SJCRH30 (cell line): ENCODE measurements around the gene ZNF423. TPM values are rescaled to one million over a fixed set of nuclear protein-coding genes. Genes with fewer than 3 reads are reported as not detected.

Source experiments
- DNase-seq, 2 experiments: peaks; one replicate each; pipeline ENCODE4 v3.0.0-alpha.2; 2015 to 2020
- H3K27ac ChIP-seq: fragments of 250-450 bp; sonication (Bioruptor Pico); 2 replicates; pipeline ENCODE4 v1.5.1; 2020; ENCODE audit warnings: mild to moderate bottlenecking, moderate library complexity
- H3K27me3 ChIP-seq: fragments of 250-450 bp; sonication (Bioruptor Pico); 2 replicates; pipeline ENCODE4 v1.5.1; 2020; ENCODE audit warnings: mild to moderate bottlenecking, moderate library complexity
- H3K36me3 ChIP-seq: fragments of 250-450 bp; sonication (Bioruptor Pico); 2 replicates; pipeline ENCODE4 v1.5.1; 2020; ENCODE audit warnings: mild to moderate bottlenecking, moderate library complexity
- H3K4me1 ChIP-seq: fragments of 250-450 bp; sonication (Bioruptor Pico); 2 replicates; pipeline ENCODE4 v1.5.1; 2020; ENCODE audit warnings: mild to moderate bottlenecking, moderate library complexity
- H3K4me3 ChIP-seq: fragments of 250-450 bp; sonication (Bioruptor Pico); 2 replicates; pipeline ENCODE4 v1.5.1; 2020; ENCODE audit warnings: mild to moderate bottlenecking, moderate library complexity
- H3K9me3 ChIP-seq: fragments of 250-450 bp; sonication (Bioruptor Pico); replicated peaks from 2 replicates; pipeline ENCODE4 v1.5.1; 2020; ENCODE audit warnings: mild to moderate bottlenecking, moderate library complexity
- total RNA-seq: library from RNA; depleted of rRNA; stranded (reverse); fragments of >200 nt; shearing (Covaris generic); gene quantifications from 2 replicates; pipeline ENCODE4 v1.2.3, GENCODE V29; 2014

The ZNF423 gene
- total RNA-seq, 1 experiment from 2014 or later, result 7.9 TPM

GRCh38 chr16:49779979-49780378 lies 75.9 kb downstream of the ZNF423 start:
- no peak for DNase-seq
- H3K27me3 ChIP-seq, result no peaks in the 10 kb centered on the region
- H3K27ac ChIP-seq, result no peak overlapping the region
- no peak overlapping the region for H3K4me3 ChIP-seq
- H3K9me3 ChIP-seq, result no peaks in the 10 kb centered on the region
- H3K36me3 ChIP-seq, result no peaks in the 10 kb centered on the region
- peaks cover 15% of the 10 kb centered on the region for H3K4me1 ChIP-seq

- Histone ChIP-seq H3K4me1 (peaks cover 28% of the 10 kb centered on the region), H3K27me3 (no peaks in the 10 kb centered on the region), H3K4me3 (no peak overlapping the region), H3K27ac (no peak overlapping the region), H3K36me3 (no peaks in the 10 kb centered on the region), H3K9me3 (no peaks in the 10 kb centered on the region)
- no peak for DNase-seq
Measured at GRCh38 chr16:49778202-49778930, 77.5 kb downstream of the ZNF423 start.

GRCh38 chr16:49776734-49777133 lies 79.2 kb downstream of the ZNF423 start:
- Histone ChIP-seq H3K9me3 (no peaks in the 10 kb centered on the region), H3K27ac (peak overlapping the region; percentile 82), H3K36me3 (no peaks in the 10 kb centered on the region), H3K4me3 (peak overlapping the region; percentile 39), H3K27me3 (no peaks in the 10 kb centered on the region), H3K4me1 (peaks cover 29% of the 10 kb centered on the region)
- no peak for DNase-seq

GRCh38 chr16:49776085-49776595 lies 79.8 kb downstream of the ZNF423 start:
- H3K36me3 ChIP-seq, result no peaks in the 10 kb centered on the region
- peaks cover 29% of the 10 kb centered on the region for H3K4me1 ChIP-seq
- H3K27ac ChIP-seq, result peak overlapping the region; percentile 82

GRCh38 chr16:49775581-49775980 lies 80.3 kb downstream of the ZNF423 start:
- H3K4me3 ChIP-seq, result peak overlapping the region; percentile 39
- H3K9me3 ChIP-seq, result no peaks in the 10 kb centered on the region
- H3K4me1 ChIP-seq, result peaks cover 29% of the 10 kb centered on the region
- H3K27ac ChIP-seq, result peak overlapping the region; percentile 82
- no peaks in the 10 kb centered on the region for H3K27me3 ChIP-seq
- no peaks in the 10 kb centered on the region for H3K36me3 ChIP-seq
- DNase-seq, result no peak

More at GRCh38 chr16:49776085-49776595, 79.8 kb downstream of the ZNF423 start:
- Histone ChIP-seq H3K9me3 (no peaks in the 10 kb centered on the region), H3K4me3 (peak overlapping the region; percentile 39), H3K27me3 (no peaks in the 10 kb centered on the region)
- peak; percentile 92 for DNase-seq

GRCh38 chr16:49775018-49775417 lies 80.9 kb downstream of the ZNF423 start:
- H3K36me3 ChIP-seq, result no peaks in the 10 kb centered on the region
- H3K27me3 ChIP-seq, result no peaks in the 10 kb centered on the region
- H3K27ac ChIP-seq, result no peak overlapping the region
- H3K4me3 ChIP-seq, result no peak overlapping the region
- H3K9me3 ChIP-seq, result no peaks in the 10 kb centered on the region
- H3K4me1 ChIP-seq, result peaks cover 29% of the 10 kb centered on the region
- DNase-seq, result no peak

- no peak overlapping the region for H3K27ac ChIP-seq
Measured at GRCh38 chr16:49773534-49774475, 82.1 kb downstream of the ZNF423 start.

GRCh38 chr16:49767998-49768397 lies 87.9 kb downstream of the ZNF423 start:
- Histone ChIP-seq H3K4me1 (no peaks in the 10 kb centered on the region), H3K27me3 (no peaks in the 10 kb centered on the region)

More at GRCh38 chr16:49773534-49774475, 82.1 kb downstream of the ZNF423 start:
- no peaks in the 10 kb centered on the region for H3K9me3 ChIP-seq
- peak in 1 of 2 experiments; percentile 20 for DNase-seq
- no peaks in the 10 kb centered on the region for H3K36me3 ChIP-seq
- no peak overlapping the region for H3K4me3 ChIP-seq
- peaks cover 29% of the 10 kb centered on the region for H3K4me1 ChIP-seq
- no peaks in the 10 kb centered on the region for H3K27me3 ChIP-seq

GRCh38 chr16:49767414-49767813 lies 88.5 kb downstream of the ZNF423 start:
- Histone ChIP-seq H3K9me3 (no peaks in the 10 kb centered on the region), H3K27ac (no peak overlapping the region), H3K4me1 (no peaks in the 10 kb centered on the region), H3K4me3 (no peak overlapping the region), H3K27me3 (no peaks in the 10 kb centered on the region), H3K36me3 (no peaks in the 10 kb centered on the region)
- no peak for DNase-seq

More at GRCh38 chr16:49767998-49768397, 87.9 kb downstream of the ZNF423 start:
- Histone ChIP-seq H3K9me3 (no peaks in the 10 kb centered on the region), H3K27ac (no peak overlapping the region), H3K4me3 (no peak overlapping the region), H3K36me3 (no peaks in the 10 kb centered on the region)
- DNase-seq, result no peak

- Histone ChIP-seq H3K27ac (no peak overlapping the region), H3K36me3 (no peaks in the 10 kb centered on the region), H3K27me3 (no peaks in the 10 kb centered on the region), H3K4me3 (no peak overlapping the region), H3K9me3 (no peaks in the 10 kb centered on the region), H3K4me1 (no peaks in the 10 kb centered on the region)
- no peak for DNase-seq
Measured at GRCh38 chr16:49766225-49766624, 89.7 kb downstream of the ZNF423 start.

GRCh38 chr16:49763826-49764225 lies 92.1 kb downstream of the ZNF423 start:
- H3K27ac ChIP-seq, result no peak overlapping the region
- no peak overlapping the region for H3K4me3 ChIP-seq
- no peaks in the 10 kb centered on the region for H3K27me3 ChIP-seq
- H3K36me3 ChIP-seq, result no peaks in the 10 kb centered on the region
- no peaks in the 10 kb centered on the region for H3K4me1 ChIP-seq
- H3K9me3 ChIP-seq, result no peaks in the 10 kb centered on the region
- no peak for DNase-seq

GRCh38 chr16:49760815-49761214 lies 95.1 kb downstream of the ZNF423 start:
- no peaks in the 10 kb centered on the region for H3K4me1 ChIP-seq
- H3K27me3 ChIP-seq, result no peaks in the 10 kb centered on the region
- DNase-seq, result no peak
- H3K36me3 ChIP-seq, result no peaks in the 10 kb centered on the region
- H3K4me3 ChIP-seq, result no peak overlapping the region
- no peak overlapping the region for H3K27ac ChIP-seq
- no peaks in the 10 kb centered on the region for H3K9me3 ChIP-seq

GRCh38 chr16:49757559-49758069 lies 98.3 kb downstream of the ZNF423 start:
- H3K9me3 ChIP-seq, result no peaks in the 10 kb centered on the region
- DNase-seq, result no peak
- no peak overlapping the region for H3K4me3 ChIP-seq
- H3K4me1 ChIP-seq, result no peaks in the 10 kb centered on the region
- no peaks in the 10 kb centered on the region for H3K27me3 ChIP-seq
- no peaks in the 10 kb centered on the region for H3K36me3 ChIP-seq
- H3K27ac ChIP-seq, result no peak overlapping the region

- H3K4me3 ChIP-seq, result no peak overlapping the region
- no peaks in the 10 kb centered on the region for H3K36me3 ChIP-seq
- H3K27me3 ChIP-seq, result no peaks in the 10 kb centered on the region
- DNase-seq, result peak in 1 of 2 experiments; percentile 34
- no peak overlapping the region for H3K27ac ChIP-seq
- H3K9me3 ChIP-seq, result no peaks in the 10 kb centered on the region
- H3K4me1 ChIP-seq, result no peaks in the 10 kb centered on the region
Measured at GRCh38 chr16:49756775-49757558, 98.9 kb downstream of the ZNF423 start.
